Type B pancreatic cell (in vitro differentiated cells): ENCODE measurements around the gene TMSB4X. TPM values are rescaled to one million over a fixed set of nuclear protein-coding genes. Genes with fewer than 3 reads are reported as not detected.
"Not testable (repeated sequence)": the region's sequence is repeated elsewhere in the genome, so short reads cannot be mapped to it uniquely, and the experiment has no call there.

Experiments used
- DNase-seq: peaks from one replicate; pipeline ENCODE4 v3.0.0; 2021; ENCODE audit warnings: mixed read lengths; ENCODE audit not compliant: unreplicated experiment; ENCODE audit errors: extremely low spot score
- H3K27ac Mint-ChIP-seq: 2 replicates; pipeline ENCODE4 v1.8.0; 2021; ENCODE audit warnings: mild to moderate bottlenecking, mixed read lengths
- H3K27me3 Mint-ChIP-seq: 2 replicates; pipeline ENCODE4 v1.8.0; 2021; ENCODE audit warnings: mixed read lengths
- H3K36me3 Mint-ChIP-seq: 2 replicates; pipeline ENCODE4 v1.8.0; 2021; ENCODE audit warnings: mixed read lengths
- H3K4me1 Mint-ChIP-seq: one replicate; pipeline ENCODE4 v1.8.0; 2021; ENCODE audit warnings: mixed read lengths; ENCODE audit not compliant: unreplicated experiment
- H3K4me3 Mint-ChIP-seq: 2 replicates; pipeline ENCODE4 v1.8.0; 2021; ENCODE audit warnings: mild to moderate bottlenecking, mixed read lengths
- H3K9me3 Mint-ChIP-seq: 2 replicates; pipeline ENCODE4 v1.8.0; 2021; ENCODE audit warnings: mixed read lengths
- CTCF ChIP-seq: fragments of 200-600 bp; sonication (generic); conservative IDR thresholded peaks from 2 replicates; pipeline ENCODE4 v1.5.0; 2021; ENCODE audit warnings: antibody characterized with exemption, mild to moderate bottlenecking
- total RNA-seq: library from RNA; stranded (reverse); gene quantifications from 2 replicates; pipeline ENCODE4 v1.2.1, GENCODE V29; 2021; ENCODE audit warnings: low replicate concordance

Gene TMSB4X
- total RNA-seq, 1 donor from 2014 or later = 1,981 TPM

GRCh38 chrX:12936947-12937346 is 38.0 kb upstream of the TMSB4X start:
- no peak overlapping the region for H3K27ac Mint-ChIP-seq
- peaks cover 6% of the 10 kb centered on the region for H3K9me3 Mint-ChIP-seq
- no peaks in the 10 kb centered on the region for H3K27me3 Mint-ChIP-seq
- TF ChIP-seq CTCF = no peak
- no peak overlapping the region for H3K4me3 Mint-ChIP-seq
- H3K4me1 Mint-ChIP-seq = no peaks in the 10 kb centered on the region
- DNase-seq = no peak
- H3K36me3 Mint-ChIP-seq = no peaks in the 10 kb centered on the region

- H3K4me3 Mint-ChIP-seq, H3K36me3 Mint-ChIP-seq, H3K27ac Mint-ChIP-seq, DNase-seq, H3K27me3 Mint-ChIP-seq, H3K9me3 Mint-ChIP-seq, H3K4me1 Mint-ChIP-seq: not testable (repeated sequence)
Observed at GRCh38 chrX:12940471-12940870, 34.4 kb upstream of the TMSB4X start.

- not testable (repeated sequence) for H3K27me3 Mint-ChIP-seq, H3K27ac Mint-ChIP-seq, H3K9me3 Mint-ChIP-seq, H3K4me3 Mint-ChIP-seq, H3K4me1 Mint-ChIP-seq, H3K36me3 Mint-ChIP-seq, DNase-seq
Observed at GRCh38 chrX:12943592-12943991, 31.3 kb upstream of the TMSB4X start.

- DNase-seq, H3K9me3 Mint-ChIP-seq, H3K27ac Mint-ChIP-seq, H3K27me3 Mint-ChIP-seq, H3K4me3 Mint-ChIP-seq, H3K36me3 Mint-ChIP-seq: not testable (repeated sequence)
- H3K4me1 Mint-ChIP-seq = peaks cover 15% of the 10 kb centered on the region
Observed at GRCh38 chrX:12944452-12944851, 30.5 kb upstream of the TMSB4X start.

GRCh38 chrX:12945494-12945893 is 29.4 kb upstream of the TMSB4X start:
- H3K4me3 Mint-ChIP-seq = no peak overlapping the region
- H3K27me3 Mint-ChIP-seq = no peaks in the 10 kb centered on the region
- DNase-seq = no peak
- TF ChIP-seq CTCF = no peak
- peaks cover 22% of the 10 kb centered on the region for H3K4me1 Mint-ChIP-seq
- H3K36me3 Mint-ChIP-seq = no peaks in the 10 kb centered on the region
- H3K9me3 Mint-ChIP-seq = peaks cover 6% of the 10 kb centered on the region
- H3K27ac Mint-ChIP-seq = no peak overlapping the region

- peaks cover 22% of the 10 kb centered on the region for H3K4me1 Mint-ChIP-seq
- no peak for TF ChIP-seq CTCF
- peak overlapping the region; percentile 98 for H3K27ac Mint-ChIP-seq
- peak overlapping the region; percentile 62 for H3K4me3 Mint-ChIP-seq
- peaks cover 4% of the 10 kb centered on the region for H3K9me3 Mint-ChIP-seq
- H3K27me3 Mint-ChIP-seq = no peaks in the 10 kb centered on the region
- DNase-seq = no peak
- no peaks in the 10 kb centered on the region for H3K36me3 Mint-ChIP-seq
Observed at GRCh38 chrX:12946406-12946805, 28.5 kb upstream of the TMSB4X start.

- peak; percentile 74 for DNase-seq
- no peaks in the 10 kb centered on the region for H3K27me3 Mint-ChIP-seq
- H3K36me3 Mint-ChIP-seq = no peaks in the 10 kb centered on the region
- H3K4me1 Mint-ChIP-seq = peaks cover 22% of the 10 kb centered on the region
- H3K4me3 Mint-ChIP-seq = peak overlapping the region; percentile 62
- H3K27ac Mint-ChIP-seq = peak overlapping the region; percentile 98
- TF ChIP-seq CTCF = peak; percentile 91
- no peaks in the 10 kb centered on the region for H3K9me3 Mint-ChIP-seq
Observed at GRCh38 chrX:12946838-12947544, 27.9 kb upstream of the TMSB4X start.
